ENCODE data around the gene ZNF607. TPM values are rescaled to one million over a fixed set of nuclear protein-coding genes. Genes with fewer than 3 reads are reported as not detected.

ZNF607 gene
- total and polyA plus RNA-seq, 8 donors = 2.1 to 7.6 (median 3.2) TPM

GRCh38 chr19:37654629-37655300 is 64.8 kb downstream of the ZNF607 start:
- no peak for FAIRE-seq

GRCh38 chr19:37654118-37654517 is 65.4 kb downstream of the ZNF607 start:
- intact Hi-C loops (cut with DNase I) = no loop called here
- peaks cover 3 to 12% (median 8%) of the 10 kb centered on the region in 3 donors for H3K4me1 ChIP-seq
- peak in 1 of 4 donors; percentile 1 for ATAC-seq
- no peaks in the 10 kb centered on the region for H3K36me3 ChIP-seq
- H3K27me3 ChIP-seq = no peaks in the 10 kb centered on the region
- no peak for DNase-seq
- H3K27ac ChIP-seq = peak overlapping the region in 2 of 4 donors; percentile 83 to 90
- peak overlapping the region; percentile 39 to 76 (median 69) for H3K4me3 ChIP-seq
- no peak for TF ChIP-seq CTCF (IDR thresholded peaks at IDR 0.05)
- no peaks in the 10 kb centered on the region for H3K9me3 ChIP-seq
- 2 to 3% methylated on average over 5 of the region's 5 CpGs for WGBS, 2 donors
- no peak for FAIRE-seq

More at GRCh38 chr19:37654629-37655300, 64.8 kb downstream of the ZNF607 start:
- TF ChIP-seq CTCF (IDR thresholded peaks at IDR 0.05) = no peak
- intact Hi-C loops (cut with DNase I) = no loop called here
- DNase-seq (peak in 4 of 6 donors; percentile 16 to 71 (median 30)), ATAC-seq (peak; percentile 62 to 76 (median 66))
- 0 to 1% methylated on average over 40 of the region's 40 CpGs for WGBS, 2 donors
- Histone ChIP-seq H3K27me3 (no peaks in the 10 kb centered on the region), H3K27ac (peak overlapping the region; percentile 62 to 90 (median 83)), H3K4me1 (peaks cover 3 to 12% (median 8%) of the 10 kb centered on the region in 3 donors), H3K9me3 (no peaks in the 10 kb centered on the region), H3K36me3 (no peaks in the 10 kb centered on the region), H3K4me3 (peak overlapping the region; percentile 39 to 76 (median 69))

Other genes with a start within 250 kb of the ZNF607 start
- 1 to 10 TPM; 1.3 to 2.8 (median 1.8) TPM for gene ZNF793, start 212.8 kb downstream of the ZNF607 start, total RNA-seq
- gene ZNF793, start 212.8 kb downstream of the ZNF607 start, polyA plus RNA-seq = 1 to 10 TPM; 2.7 to 3.6 TPM
- 1 to 10 TPM; 1.1 to 4.3 (median 2.1) TPM for gene ZNF571, start 125.0 kb downstream of the ZNF607 start, total RNA-seq
- 1 to 10 TPM; 1.8 to 2.8 TPM for gene ZNF571, start 125.0 kb downstream of the ZNF607 start, polyA plus RNA-seq
- gene ZNF540, start 124.9 kb downstream of the ZNF607 start, total RNA-seq = 1 to 10 TPM in 5 of 6 donors, under 1 TPM in 1; 0.85 to 3.1 (median 2.2) TPM
- 1 to 10 TPM; 3.1 to 5.5 TPM for gene ZNF540, start 124.9 kb downstream of the ZNF607 start, polyA plus RNA-seq
- gene ZFP30, start 64.3 kb downstream of the ZNF607 start, total RNA-seq = 1 to 10 TPM; 2.6 to 8.2 (median 3.9) TPM
- 1 to 10 TPM; 2.9 to 3.0 TPM for gene ZFP30, start 64.3 kb downstream of the ZNF607 start, polyA plus RNA-seq
- 10 to 100 TPM in 1 of 6 donors, 1 to 10 TPM in 5; 4.1 to 10.2 (median 5.4) TPM for gene ZNF573, start 59.8 kb upstream of the ZNF607 start, total RNA-seq
- 1 to 10 TPM; 1.1 to 1.6 TPM for gene ZNF573, start 59.8 kb upstream of the ZNF607 start, polyA plus RNA-seq
- gene WDR87, start 186.8 kb upstream of the ZNF607 start, total RNA-seq = not detected
- under 1 TPM; 0.02 to 0.04 TPM for gene WDR87, start 186.8 kb upstream of the ZNF607 start, polyA plus RNA-seq
- gene SIPA1L3, start 187.4 kb upstream of the ZNF607 start, total RNA-seq = 10 to 100 TPM; 24.3 to 44.8 (median 25.8) TPM
- 10 to 100 TPM; 19.7 to 33.5 TPM for gene SIPA1L3, start 187.4 kb upstream of the ZNF607 start, polyA plus RNA-seq